ENCODE data around the gene APEX1.

DNA sequence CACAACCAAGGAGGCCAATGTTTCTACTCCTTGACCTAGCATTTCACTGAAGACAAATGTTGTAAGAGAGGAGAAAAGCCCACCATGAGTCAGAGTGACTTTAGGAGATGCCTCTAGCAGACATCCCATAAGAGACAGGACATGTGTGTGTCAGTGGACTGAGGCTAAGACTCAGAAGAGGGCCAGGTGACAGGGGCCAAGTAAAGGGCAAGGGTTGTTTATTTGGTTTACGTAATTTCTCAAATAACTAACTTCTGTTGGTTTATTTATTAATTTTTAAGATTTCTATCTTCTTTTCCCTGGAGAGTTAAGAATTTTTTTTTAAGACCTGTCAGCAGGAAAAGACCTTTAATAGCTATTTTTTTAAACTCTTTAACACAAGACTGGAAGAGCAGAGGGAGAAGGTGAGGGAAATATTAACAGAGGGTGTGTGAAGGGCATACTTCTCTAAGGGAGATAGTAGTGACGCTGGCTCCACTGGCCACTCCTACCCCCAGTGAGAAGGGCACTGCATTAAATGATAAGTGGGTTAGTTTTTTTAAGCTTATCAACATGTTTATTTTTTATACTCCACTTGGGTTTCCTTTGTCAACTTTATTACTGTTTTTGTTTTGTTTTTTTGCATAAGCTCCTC is 17.6 kb downstream of the APEX1 start:
- TF ChIP-seq, protein P1, sequence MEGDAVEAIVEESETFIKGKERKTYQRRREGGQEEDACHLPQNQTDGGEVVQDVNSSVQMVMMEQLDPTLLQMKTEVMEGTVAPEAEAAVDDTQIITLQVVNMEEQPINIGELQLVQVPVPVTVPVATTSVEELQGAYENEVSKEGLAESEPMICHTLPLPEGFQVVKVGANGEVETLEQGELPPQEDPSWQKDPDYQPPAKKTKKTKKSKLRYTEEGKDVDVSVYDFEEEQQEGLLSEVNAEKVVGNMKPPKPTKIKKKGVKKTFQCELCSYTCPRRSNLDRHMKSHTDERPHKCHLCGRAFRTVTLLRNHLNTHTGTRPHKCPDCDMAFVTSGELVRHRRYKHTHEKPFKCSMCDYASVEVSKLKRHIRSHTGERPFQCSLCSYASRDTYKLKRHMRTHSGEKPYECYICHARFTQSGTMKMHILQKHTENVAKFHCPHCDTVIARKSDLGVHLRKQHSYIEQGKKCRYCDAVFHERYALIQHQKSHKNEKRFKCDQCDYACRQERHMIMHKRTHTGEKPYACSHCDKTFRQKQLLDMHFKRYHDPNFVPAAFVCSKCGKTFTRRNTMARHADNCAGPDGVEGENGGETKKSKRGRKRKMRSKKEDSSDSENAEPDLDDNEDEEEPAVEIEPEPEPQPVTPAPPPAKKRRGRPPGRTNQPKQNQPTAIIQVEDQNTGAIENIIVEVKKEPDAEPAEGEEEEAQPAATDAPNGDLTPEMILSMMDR (IDR thresholded peaks at IDR 0.05; ENCODE audit: low read depth, low read length), result no peak
- TF ChIP-seq EZH2phosphoT487 (IDR thresholded peaks at IDR 0.05; ENCODE audit: low read depth), result no peak
